ENCODE measurements around the gene PDZRN4.

The PDZRN4 gene

GRCh38 chr12:41365653-41366171, 177.6 kb downstream of the PDZRN4 start:
- DNase-seq = peak; percentile 39

GRCh38 chr12:41367726-41368405, 179.7 kb downstream of the PDZRN4 start:
- DNase-seq = no peak

- no peak for DNase-seq
These were observed 192.8 kb downstream of the PDZRN4 start for GRCh38 chr12:41380878-41381277.

GRCh38 chr12:41402801-41403200, 214.7 kb downstream of the PDZRN4 start:
- no peak for DNase-seq

- DNase-seq = no peak
These were observed 219.2 kb downstream of the PDZRN4 start for GRCh38 chr12:41407232-41407799.

- DNase-seq = no peak
These were observed 221.5 kb downstream of the PDZRN4 start for GRCh38 chr12:41409628-41410027.

- DNase-seq = no peak
These were observed 230.5 kb downstream of the PDZRN4 start for GRCh38 chr12:41418586-41418985.

GRCh38 chr12:41419131-41419893, 231.2 kb downstream of the PDZRN4 start:
- peak; percentile 36 for DNase-seq

- DNase-seq = no peak
These were observed 236.5 kb downstream of the PDZRN4 start for GRCh38 chr12:41424651-41425050.

GRCh38 chr12:41433460-41433859, 245.3 kb downstream of the PDZRN4 start:
- no peak for DNase-seq

- DNase-seq = no peak
These were observed 248.0 kb downstream of the PDZRN4 start for GRCh38 chr12:41436076-41436475.

- DNase-seq = no peak
These were observed 249.4 kb downstream of the PDZRN4 start for GRCh38 chr12:41437563-41437962.

- DNase-seq = no peak
These were observed 250.9 kb downstream of the PDZRN4 start for GRCh38 chr12:41438854-41439541.

- no peak for DNase-seq
These were observed 251.7 kb downstream of the PDZRN4 start for GRCh38 chr12:41439801-41440200.

- no peak for DNase-seq
These were observed 253.1 kb downstream of the PDZRN4 start for GRCh38 chr12:41441180-41441579.

- no peak for DNase-seq
These were observed 254.8 kb downstream of the PDZRN4 start for GRCh38 chr12:41442896-41443295.

- DNase-seq = no peak
These were observed 255.6 kb downstream of the PDZRN4 start for GRCh38 chr12:41443690-41444089.

GRCh38 chr12:41452838-41453407, 264.8 kb downstream of the PDZRN4 start:
- no peak for DNase-seq

- DNase-seq = no peak
These were observed 265.3 kb downstream of the PDZRN4 start for GRCh38 chr12:41453409-41453808.

- DNase-seq = no peak
These were observed 271.2 kb downstream of the PDZRN4 start for GRCh38 chr12:41459111-41459905.

GRCh38 chr12:41459906-41460214, 271.7 kb downstream of the PDZRN4 start:
- no peak for DNase-seq

GRCh38 chr12:41460906-41461305, 272.8 kb downstream of the PDZRN4 start:
- no peak for DNase-seq
